Transverse colon (tissue), 4 donors: ENCODE measurements around the gene TICAM1. TPM values are rescaled to one million over a fixed set of nuclear protein-coding genes. Genes with fewer than 3 reads are reported as not detected.
"Not testable (repeated sequence)": the region's sequence is repeated elsewhere in the genome, so short reads cannot be mapped to it uniquely, and the experiment has no call there.

Experiments used
- DNase-seq: peaks from one replicate; pipeline ENCODE4 v3.0.0-alpha.2; 2019
- H3K27ac ChIP-seq, 4 donors: fragments of 200-600 bp; sonication (generic); 2 replicates each; pipeline ENCODE4 v1.5.1; 2016 to 2018; ENCODE audit warnings: inconsistent platforms in 4 of 4
- H3K27me3 ChIP-seq: fragments of 200-600 bp; sonication (generic); 2 replicates; pipeline ENCODE4 v1.5.1; 2017; ENCODE audit warnings: inconsistent platforms
- H3K36me3 ChIP-seq, 4 donors: fragments of 200-600 bp; sonication (generic); 2 replicates each; pipeline ENCODE4 v1.5.1; 2017 to 2019; ENCODE audit warnings: inconsistent platforms in 4 of 4
- H3K4me1 ChIP-seq, 4 donors: fragments of 200-600 bp; sonication (generic); 2 replicates each; pipeline ENCODE4 v1.5.1; 2017 to 2020; ENCODE audit warnings: inconsistent platforms in 4 of 4
- H3K4me3 ChIP-seq, 4 donors: fragments of 200-600 bp; sonication (generic); 1 replicate in 1 of 4; 2 replicates in 3 of 4; pipeline versions ENCODE4 v1.5.1 to v1.6.1; 2017 to 2019; ENCODE audit warnings: inconsistent platforms in 4 of 4
- H3K9me3 ChIP-seq, 2 donors: fragments of 200-600 bp; sonication (generic); 2 replicates each; pipeline ENCODE4 v1.5.1; 2017 to 2019; ENCODE audit warnings: inconsistent platforms in 2 of 2
- CTCF ChIP-seq, 5 experiments: fragments of 200-600 bp in 3 of 5; fragments of 450-650 bp in 2 of 5; sonication (generic) in 3 of 5; IDR thresholded peaks; 1 replicate in 2 of 5; 2 replicates in 3 of 5; pipeline ENCODE4 v1.5.1; 2016 to 2017; ENCODE audit warnings: antibody characterized with exemption in 5 of 5, inconsistent platforms in 3 of 5, mild to moderate bottlenecking in 2 of 5, moderate library complexity in 1 of 5
- EP300 ChIP-seq: sonication (generic); formaldehyde crosslinking; IDR thresholded peaks from one replicate; pipeline ENCODE4 v1.6.1; 2017; ENCODE audit warnings: antibody characterized with exemption, low read depth
- POLR2A ChIP-seq: fragments of 450-650 bp; IDR thresholded peaks from one replicate; pipeline ENCODE4 v1.6.1; 2016; ENCODE audit warnings: antibody characterized with exemption, mild to moderate bottlenecking, moderate library complexity
- POLR2AphosphoS5 ChIP-seq, 3 donors: sonication (generic); formaldehyde crosslinking; IDR thresholded peaks; one replicate each; pipeline ENCODE4 v1.6.1; 2016; ENCODE audit warnings: antibody characterized with exemption in 3 of 3
- WGBS, 2 donors: methylation state at CpG; one replicate each; pipeline ENCODE4 v1.1.5; 2018; ENCODE audit warnings: low coverage in 1 of 2; 5-methylcytosine and 5-hydroxymethylcytosine counted together
- in situ Hi-C, 4 donors: fragments of 200-750 bp; cut with MboI; loops; one replicate each; pipeline versions ENCODE4 v1.15.0 to v1.15.1; 2017; ENCODE audit warnings: low sequenced_read_pairs in 3 of 4, low pct_ligation_motif_present in 1 of 4, low pct_unique_long_range_greater_than_20kb in 1 of 4
- intact Hi-C: fragments of 100-400 bp; cut with DNase I; formaldehyde crosslinking; loops from one replicate; pipeline ENCODE4 v1.15.1; 2023; ENCODE audit warnings: low total_unique reads
- total RNA-seq, 4 donors: library from RNA; depleted of rRNA; stranded (reverse); fragments of >200 nt; gene quantifications; one replicate each; pipeline ENCODE4 v1.1.0, GENCODE V29; 2016

Gene TICAM1
- total RNA-seq, 4 donors from 2014 or later, result 17.7 to 66.6 (median 20.8) TPM

- Histone ChIP-seq H3K36me3 (no peaks in the 10 kb centered on the region), H3K4me1 (peaks cover 0 to 5% (median 2%) of the 10 kb centered on the region in 4 donors), H3K27me3 (no peaks in the 10 kb centered on the region), H3K27ac (no peak overlapping the region), H3K9me3 (no peaks in the 10 kb centered on the region), H3K4me3 (no peak overlapping the region)
- DNase-seq, result no peak
- 69% methylated on average over 3 of the region's 3 CpGs for WGBS, 2 donors
- intact Hi-C loops (no loop called here), in situ Hi-C loops (loop anchor here in 1 of 4 donors (25.0 kb wide), 1 partner anchor 111 kb away; the partner anchor contains the start of genes ARRDC5 and UHRF1)
- TF ChIP-seq POLR2AphosphoS5 (IDR thresholded peaks at IDR 0.05) (no peak), POLR2A (no peak), EP300 (no peak), CTCF (IDR thresholded peaks at IDR 0.05) (no peak)
These were observed 30.4 kb downstream of the TICAM1 start for GRCh38 chr19:4801085-4801619.

GRCh38 chr19:4800591-4801081, 30.9 kb downstream of the TICAM1 start:
- Histone ChIP-seq H3K27me3 (no peaks in the 10 kb centered on the region), H3K27ac (no peak overlapping the region), H3K9me3 (no peaks in the 10 kb centered on the region), H3K4me3 (no peak overlapping the region), H3K36me3 (no peaks in the 10 kb centered on the region), H3K4me1 (peaks cover 0 to 5% (median 2%) of the 10 kb centered on the region in 4 donors)
- 68% methylated on average over 23 of the region's 23 CpGs; no CpG with 5 or more reads in 1 of the 2 donors for WGBS, 2 donors
- TF ChIP-seq POLR2AphosphoS5 (IDR thresholded peaks at IDR 0.05), result no peak
- TF ChIP-seq CTCF (IDR thresholded peaks at IDR 0.05), result no peak
- TF ChIP-seq EP300, result no peak
- intact Hi-C loops (no loop called here), in situ Hi-C loops (loop anchor here in 1 of 4 donors (25.0 kb wide), 1 partner anchor 112 kb away; the partner anchor contains the start of genes ARRDC5 and UHRF1)
- no peak for DNase-seq

GRCh38 chr19:4795400-4795799, 36.1 kb downstream of the TICAM1 start:
- in situ Hi-C loops, result loop anchor here in 1 of 4 donors (10.0 kb wide), 1 partner anchor 71 kb away; the partner anchor contains the start of gene DPP9
- Histone ChIP-seq H3K27me3 (no peaks in the 10 kb centered on the region), H3K36me3 (no peaks in the 10 kb centered on the region), H3K27ac (no peak overlapping the region), H3K4me1 (peaks cover 13 to 39% (median 21%) of the 10 kb centered on the region in 4 donors), H3K9me3 (no peaks in the 10 kb centered on the region), H3K4me3 (no peak overlapping the region)
- TF ChIP-seq POLR2AphosphoS5 (IDR thresholded peaks at IDR 0.05), result no peak
- no peak for TF ChIP-seq POLR2A
- TF ChIP-seq EP300, result no peak
- TF ChIP-seq CTCF (IDR thresholded peaks at IDR 0.05), result no peak
- no peak for DNase-seq
- 85% methylated on average over 9 of the region's 9 CpGs; no CpG with 5 or more reads in 1 of the 2 donors for WGBS, 2 donors
- intact Hi-C loops, result no loop called here

- intact Hi-C loops, result no loop called here
- TF ChIP-seq POLR2AphosphoS5 (IDR thresholded peaks at IDR 0.05) (no peak), EP300 (no peak), POLR2A (no peak), CTCF (IDR thresholded peaks at IDR 0.05) (no peak)
- peaks cover 13 to 39% (median 21%) of the 10 kb centered on the region in 4 donors for H3K4me1 ChIP-seq
- H3K36me3 ChIP-seq, result no peaks in the 10 kb centered on the region
- no peak overlapping the region for H3K27ac ChIP-seq
- in situ Hi-C loops, result loop anchor here in 1 of 4 donors (10.0 kb wide), 1 partner anchor 70 kb away; the partner anchor contains the start of gene DPP9
- no peaks in the 10 kb centered on the region for H3K9me3 ChIP-seq
- WGBS, 2 donors, result 87% methylated on average over 11 of the region's 11 CpGs; no CpG with 5 or more reads in 1 of the 2 donors
- H3K27me3 ChIP-seq, result no peaks in the 10 kb centered on the region
- no peak overlapping the region for H3K4me3 ChIP-seq
- DNase-seq, result no peak
These were observed 36.5 kb downstream of the TICAM1 start for GRCh38 chr19:4794971-4795370.

GRCh38 chr19:4793278-4793677, 38.2 kb downstream of the TICAM1 start:
- H3K27me3 ChIP-seq, DNase-seq, H3K9me3 ChIP-seq, H3K36me3 ChIP-seq, intact Hi-C loops, H3K4me3 ChIP-seq, H3K27ac ChIP-seq: not testable (repeated sequence)
- WGBS, 2 donors, result 88% methylated on average over 16 of the region's 19 CpGs; no CpG with 5 or more reads in 1 of the 2 donors
- in situ Hi-C loops, result loop anchor here in 1 of 4 donors (10.0 kb wide), 1 partner anchor 68 kb away; the partner anchor contains the start of gene DPP9
- peaks cover 13 to 39% (median 21%) of the 10 kb centered on the region in 4 donors for H3K4me1 ChIP-seq

- H3K27ac ChIP-seq, result peak overlapping the region in 1 of 4 donors; percentile 94
- H3K36me3 ChIP-seq, H3K27me3 ChIP-seq, intact Hi-C loops, H3K9me3 ChIP-seq, DNase-seq: not testable (repeated sequence)
- 86% methylated on average over 24 of the region's 24 CpGs; no CpG with 5 or more reads in 1 of the 2 donors for WGBS, 2 donors
- H3K4me1 ChIP-seq, result peaks cover 13 to 39% (median 21%) of the 10 kb centered on the region in 4 donors
- in situ Hi-C loops, result loop anchor here in 1 of 4 donors (10.0 kb wide), 1 partner anchor 68 kb away; the partner anchor contains the start of gene DPP9
- peak overlapping the region in 2 of 4 donors; percentile 63 to 82 for H3K4me3 ChIP-seq
These were observed 38.7 kb downstream of the TICAM1 start for GRCh38 chr19:4792866-4793195.
